Stimulated activated CD8-positive, alpha-beta memory T cell treated with anti-CD3 and anti-CD28 coated beads, Interleukin-12 subunit alpha, Interleukin-12 subunit beta, amount 100 ng/mL, for 1 hour (primary cell): Measurements from ENCODE around the gene SLCO4C1.

Experiments
- DNase-seq: peaks from one replicate; pipeline ENCODE4 v3.0.0-alpha.2; 2020; ENCODE audit warnings: low read depth

Gene SLCO4C1

DNA sequence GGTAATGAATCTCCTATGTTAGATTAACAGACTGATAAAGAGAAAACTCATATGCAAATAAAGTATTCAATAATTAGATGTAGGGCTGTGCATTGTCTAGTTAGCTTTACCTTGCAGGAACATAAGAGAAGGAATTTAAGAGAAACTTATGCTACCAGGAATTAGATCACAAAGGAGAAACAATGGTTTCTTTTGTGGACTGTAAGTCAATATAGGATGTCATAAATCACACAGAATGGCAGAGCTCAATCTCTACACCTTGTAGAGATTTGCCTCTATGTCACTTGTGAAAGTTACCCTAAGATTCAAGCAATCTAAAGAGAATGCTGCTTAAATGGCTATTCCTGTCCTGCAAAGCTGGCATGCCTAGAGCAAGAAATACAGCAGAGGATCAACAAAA is 26.0 kb downstream of the SLCO4C1 start:
- no peak for DNase-seq

DNA sequence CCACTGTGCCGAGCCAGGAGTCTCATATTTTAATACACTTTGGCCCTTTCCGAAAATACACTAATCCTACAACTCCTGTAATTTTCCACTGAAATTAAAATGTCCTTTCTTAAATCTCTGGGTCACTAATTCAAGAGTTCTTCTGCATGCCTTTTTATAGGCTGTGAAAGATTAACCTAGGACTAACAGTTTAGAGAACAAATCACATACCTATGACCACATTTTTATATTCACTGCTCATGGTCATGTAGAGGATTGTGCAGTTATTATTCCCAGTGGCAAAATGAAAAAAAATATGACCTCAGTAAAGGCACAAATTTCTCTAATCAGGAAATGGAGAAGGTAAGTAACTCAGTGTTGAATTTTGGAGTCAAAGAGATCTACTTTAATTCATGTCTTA is 33.4 kb downstream of the SLCO4C1 start:
- DNase-seq, result no peak

DNA sequence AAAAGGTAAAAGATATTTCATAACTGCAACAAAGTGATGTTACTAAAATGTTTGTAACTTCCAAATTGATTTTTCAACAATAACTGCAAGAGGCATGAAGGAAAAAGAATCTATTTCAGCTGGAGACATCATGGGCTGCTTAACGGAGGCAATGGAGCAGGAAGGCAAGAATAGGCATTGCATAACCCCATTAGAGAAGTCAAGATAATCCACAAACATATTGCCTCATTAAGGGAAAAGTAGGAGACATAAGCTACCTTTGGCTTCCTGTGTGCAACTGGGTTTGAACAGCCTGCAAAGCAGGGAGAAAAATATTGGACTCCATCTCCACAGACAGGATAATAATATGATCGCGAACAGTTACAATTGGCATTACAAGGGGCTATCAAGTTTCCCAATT is 46.7 kb downstream of the SLCO4C1 start:
- no peak for DNase-seq

GRCh38 chr5:102243213-102243612 is 52.9 kb downstream of the SLCO4C1 start:
- DNase-seq, result no peak

DNA sequence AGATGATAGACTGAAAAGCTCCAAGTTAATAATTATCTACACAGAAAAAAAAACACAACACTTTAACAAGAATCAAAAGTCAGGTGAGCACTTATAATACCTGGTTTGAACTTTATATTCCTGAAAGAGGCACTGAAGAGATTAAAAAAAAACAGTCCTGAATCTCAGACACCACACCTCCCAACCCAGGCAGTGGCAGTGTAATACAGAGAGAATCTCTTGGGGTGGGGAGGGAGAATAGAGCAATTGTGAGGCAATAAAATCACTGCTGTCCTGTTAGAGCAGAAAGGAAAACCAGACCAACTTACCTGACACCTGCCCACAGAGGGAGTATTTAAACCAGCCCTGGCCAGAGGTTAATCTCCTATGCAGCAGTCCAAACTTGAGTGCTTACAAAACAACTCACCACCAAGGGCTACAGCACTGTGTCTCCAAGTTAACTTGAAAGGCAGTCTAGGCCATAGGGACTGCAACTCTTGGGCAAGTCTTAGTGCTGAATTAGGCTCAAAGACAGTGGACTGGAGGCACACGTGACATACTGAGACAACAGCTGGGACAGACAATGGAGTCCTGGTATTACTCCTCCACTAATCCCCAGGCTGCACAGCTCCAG is 54.2 kb downstream of the SLCO4C1 start:
- DNase-seq, result no peak

GRCh38 chr5:102231693-102232619 is 64.1 kb downstream of the SLCO4C1 start:
- no peak for DNase-seq

DNA sequence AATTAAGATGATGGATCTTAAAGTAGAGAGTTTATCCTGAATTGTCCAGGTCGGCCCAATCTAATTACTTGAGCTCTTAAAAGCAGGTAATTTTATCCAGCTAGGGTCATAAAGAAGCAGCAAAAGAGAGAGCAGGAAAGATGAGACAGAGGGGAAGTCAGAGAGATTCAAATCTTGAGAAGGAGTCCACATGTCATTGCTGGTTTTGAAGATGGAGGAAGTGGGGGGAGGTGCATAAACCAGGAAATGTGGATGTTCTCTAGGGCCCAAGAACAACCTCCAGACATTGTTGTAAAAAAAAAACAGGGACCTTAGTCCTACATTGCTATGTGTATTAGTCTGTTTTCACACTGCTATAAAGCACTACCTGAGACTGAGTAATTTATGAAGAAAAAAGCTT is 66.4 kb downstream of the SLCO4C1 start:
- no peak for DNase-seq

DNA sequence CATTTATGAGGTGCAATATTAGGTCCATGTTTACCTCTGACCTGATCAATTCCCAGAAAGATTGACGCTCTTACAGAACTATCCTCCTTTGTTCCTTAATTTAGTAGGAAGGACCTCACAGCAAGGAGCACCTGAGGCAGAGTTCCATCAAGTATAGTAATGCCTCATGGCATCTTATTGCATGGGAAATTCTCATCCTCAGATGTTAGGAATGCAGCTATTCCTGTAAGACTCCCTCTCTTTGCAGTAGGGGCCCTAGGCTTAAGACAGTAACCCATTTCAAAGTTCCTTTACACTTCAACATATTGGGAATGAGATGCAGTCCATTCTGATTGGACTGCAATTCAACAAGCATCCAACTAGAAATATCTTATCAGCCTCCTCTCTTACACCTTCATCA is 69.8 kb downstream of the SLCO4C1 start:
- DNase-seq, result no peak

- DNase-seq, result no peak
Observed at GRCh38 chr5:102223542-102224477, 72.3 kb downstream of the SLCO4C1 start.

DNA sequence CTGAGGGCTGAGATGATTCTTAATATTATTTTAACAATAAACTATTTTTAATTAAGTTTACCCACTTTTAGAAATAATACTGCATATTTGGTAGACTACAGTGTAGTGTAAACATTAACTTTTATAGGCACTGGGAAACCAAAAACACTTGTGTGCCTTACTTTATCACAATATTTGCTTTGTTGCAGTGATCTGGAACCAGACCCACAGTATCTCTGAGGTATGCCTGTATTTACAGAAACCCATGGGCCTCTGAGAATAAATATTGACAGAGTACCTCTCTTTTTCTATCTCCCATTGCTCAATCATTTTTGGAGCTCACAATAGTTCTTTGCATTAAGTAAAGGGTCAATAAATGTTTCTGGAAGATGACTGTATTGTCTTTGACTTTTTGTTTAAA is 73.3 kb downstream of the SLCO4C1 start:
- DNase-seq, result no peak

DNA sequence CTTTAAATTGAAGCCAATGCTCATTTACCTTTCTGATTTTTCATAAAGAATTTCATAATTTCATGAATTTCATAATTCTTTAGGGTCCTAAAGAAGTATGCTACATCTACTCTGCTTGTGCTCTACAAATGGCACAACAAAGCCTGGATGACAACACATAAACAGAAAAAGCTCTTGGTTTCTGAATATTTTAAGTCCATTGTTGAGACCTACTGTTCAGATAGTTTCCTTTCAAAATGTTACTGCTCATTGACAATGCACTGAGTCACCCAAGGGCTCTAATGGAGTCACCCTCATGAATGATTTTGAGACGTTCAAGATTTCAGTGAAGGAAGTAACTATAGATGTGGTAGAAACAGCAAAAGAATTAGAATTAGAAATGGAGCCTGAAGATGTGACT is 74.1 kb downstream of the SLCO4C1 start:
- DNase-seq, result no peak

DNA sequence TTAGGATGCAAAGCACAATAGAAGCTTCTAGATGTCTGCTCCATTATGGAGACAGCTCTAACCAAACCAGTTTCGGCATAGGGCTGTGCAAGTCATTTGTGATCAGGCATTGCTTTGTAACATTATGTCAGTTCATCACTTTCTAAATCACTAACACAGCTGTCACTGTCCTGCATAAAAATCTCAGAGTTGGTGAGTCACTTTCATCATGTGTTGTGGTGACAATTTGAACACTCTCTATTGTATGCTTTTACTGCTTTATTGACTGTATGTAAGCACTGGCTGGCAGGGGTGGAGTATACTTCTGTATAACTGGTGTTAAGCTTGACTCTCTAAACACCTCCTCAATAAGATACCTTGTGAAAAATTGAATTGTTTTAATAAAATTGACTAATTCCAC is 77.9 kb downstream of the SLCO4C1 start:
- DNase-seq, result no peak

DNA sequence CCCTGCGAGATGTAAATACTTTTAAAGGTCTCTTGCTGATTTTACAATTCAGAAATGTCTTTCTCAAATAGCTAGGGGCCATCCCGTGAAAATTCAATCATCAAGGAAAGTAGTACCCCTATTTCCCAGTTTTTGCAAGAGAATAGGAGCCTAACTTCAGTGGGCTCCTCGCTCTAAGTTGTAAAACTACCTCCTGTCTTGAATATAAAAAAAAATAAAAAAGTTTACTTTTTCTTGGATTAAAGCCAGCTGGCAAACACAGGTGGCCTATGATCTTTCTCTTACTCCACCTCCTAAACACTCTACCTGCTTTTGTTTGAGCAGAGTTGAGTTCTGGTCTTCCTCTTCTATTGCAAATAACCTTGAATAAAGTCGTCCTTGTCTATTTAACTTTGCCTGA is 79.4 kb downstream of the SLCO4C1 start:
- DNase-seq, result no peak

- DNase-seq, result no peak
Observed at GRCh38 chr5:102211165-102211564, 84.9 kb downstream of the SLCO4C1 start.

DNA sequence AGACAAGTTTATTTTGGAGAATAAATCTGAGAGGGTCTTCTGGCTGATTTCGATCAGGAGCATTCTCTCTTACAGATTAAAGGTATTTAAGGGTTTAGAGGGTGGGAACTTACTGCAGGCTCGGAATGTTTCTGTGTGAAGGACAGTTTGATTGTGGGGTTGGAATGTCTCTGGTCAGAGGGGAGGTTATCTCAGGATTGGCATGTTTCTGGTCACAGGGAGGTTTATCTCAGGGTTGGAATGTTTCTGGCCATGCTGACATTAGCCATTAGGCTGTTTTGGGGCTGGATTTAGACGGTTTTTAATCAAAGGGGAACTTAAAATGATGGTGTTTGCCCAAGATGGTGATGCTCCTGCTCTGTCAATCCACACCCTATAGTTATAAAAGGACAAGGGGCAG is 95.2 kb downstream of the SLCO4C1 start:
- no peak for DNase-seq

DNA sequence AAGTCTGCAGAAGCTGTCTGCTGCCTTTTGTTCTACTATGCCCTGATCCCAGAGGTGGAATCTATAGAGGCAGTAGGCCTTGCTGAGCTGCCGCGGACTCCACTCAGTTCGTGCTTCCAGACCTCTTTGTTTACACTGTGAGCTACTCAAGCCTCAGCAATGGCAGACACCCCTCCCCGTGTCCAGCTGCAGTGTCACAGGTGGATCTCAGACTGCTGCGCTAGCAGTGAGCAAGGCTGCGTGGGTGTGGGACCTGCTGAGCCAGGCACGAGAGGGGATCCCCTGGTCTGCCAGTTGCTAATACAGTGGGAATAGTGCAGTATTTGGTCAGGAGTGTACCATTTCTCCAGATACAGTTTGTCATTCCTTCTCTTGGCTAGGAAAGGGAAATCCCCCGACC is 99.6 kb downstream of the SLCO4C1 start:
- no peak for DNase-seq
